ENCODE data around the gene DNAAF3.
"Not testable (repeated sequence)": the region's sequence is repeated elsewhere in the genome, so short reads cannot be mapped to it uniquely, and the experiment has no call there.

Gene DNAAF3

DNA sequence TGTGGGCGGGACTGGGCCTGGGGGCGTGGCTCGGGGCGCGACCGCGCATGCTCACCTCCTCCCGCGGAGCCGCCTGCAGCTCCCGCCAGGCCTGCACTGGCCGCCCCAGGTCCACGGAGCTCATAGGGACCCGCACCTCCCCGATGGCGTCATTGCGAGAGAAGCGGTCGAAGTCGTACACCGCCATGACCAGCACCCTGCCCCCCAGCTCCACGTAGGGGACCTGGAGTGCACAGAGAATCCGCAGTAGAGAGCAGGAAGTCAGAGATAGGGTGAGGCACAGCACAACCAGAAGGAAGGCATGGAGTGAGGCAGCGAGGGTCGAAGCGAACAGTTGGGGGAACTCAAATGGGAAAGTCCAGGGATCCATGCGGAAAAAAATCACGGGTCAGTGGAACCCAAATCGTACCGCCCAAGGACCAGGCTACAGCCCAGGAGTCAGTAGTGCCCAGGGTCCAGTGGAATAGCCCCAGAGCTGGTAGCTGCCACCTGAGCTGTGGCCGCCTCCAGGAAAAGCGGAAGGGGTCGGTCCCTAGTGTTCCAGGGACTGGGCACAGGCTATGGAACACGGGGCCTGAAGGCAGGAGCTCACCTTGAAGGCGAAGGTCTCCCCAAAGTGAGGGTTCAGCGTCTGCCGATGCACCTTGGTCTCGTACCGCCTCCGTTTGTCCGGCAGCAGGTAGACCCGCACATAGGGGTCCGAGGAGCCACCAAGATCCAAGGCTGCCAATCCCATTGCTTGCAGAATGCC lies 8.9 kb upstream of the DNAAF3 start:
- H3K27ac ChIP-seq (ENCODE audit: low read depth, low read length), result no peak overlapping the region
- no peaks in the 10 kb centered on the region for H3K36me3 ChIP-seq (ENCODE audit: control insufficient read depth, insufficient read depth, low read length)
- peak overlapping the region; percentile 77 for H3K4me3 ChIP-seq (ENCODE audit: low read depth, low read length)
- peaks cover 17% of the 10 kb centered on the region for H3K4me1 ChIP-seq (ENCODE audit: control insufficient read depth, insufficient read depth, low read length)
- no peaks in the 10 kb centered on the region for H3K9me3 ChIP-seq (ENCODE audit: control insufficient read depth, insufficient read depth, low read depth, low read length)
- H3K9ac ChIP-seq (ENCODE audit: low read length), result peak overlapping the region; percentile 38
- peaks cover 87% of the 10 kb centered on the region for H3K27me3 ChIP-seq (ENCODE audit: control insufficient read depth, insufficient read depth, low read length)

GRCh38 chr19:55174425-55175116 lies 8.2 kb upstream of the DNAAF3 start:
- Histone ChIP-seq H3K4me1 (ENCODE audit: control insufficient read depth, insufficient read depth, low read length) (peaks cover 17% of the 10 kb centered on the region), H3K36me3 (ENCODE audit: control insufficient read depth, insufficient read depth, low read length) (no peaks in the 10 kb centered on the region), H3K4me3 (ENCODE audit: low read depth, low read length) (peak overlapping the region; percentile 77), H3K9me3 (ENCODE audit: control insufficient read depth, insufficient read depth, low read depth, low read length) (no peaks in the 10 kb centered on the region), H3K27me3 (ENCODE audit: control insufficient read depth, insufficient read depth, low read length) (peaks cover 85% of the 10 kb centered on the region), H3K9ac (ENCODE audit: low read length) (no peak overlapping the region), H3K27ac (ENCODE audit: low read depth, low read length) (no peak overlapping the region)

DNA sequence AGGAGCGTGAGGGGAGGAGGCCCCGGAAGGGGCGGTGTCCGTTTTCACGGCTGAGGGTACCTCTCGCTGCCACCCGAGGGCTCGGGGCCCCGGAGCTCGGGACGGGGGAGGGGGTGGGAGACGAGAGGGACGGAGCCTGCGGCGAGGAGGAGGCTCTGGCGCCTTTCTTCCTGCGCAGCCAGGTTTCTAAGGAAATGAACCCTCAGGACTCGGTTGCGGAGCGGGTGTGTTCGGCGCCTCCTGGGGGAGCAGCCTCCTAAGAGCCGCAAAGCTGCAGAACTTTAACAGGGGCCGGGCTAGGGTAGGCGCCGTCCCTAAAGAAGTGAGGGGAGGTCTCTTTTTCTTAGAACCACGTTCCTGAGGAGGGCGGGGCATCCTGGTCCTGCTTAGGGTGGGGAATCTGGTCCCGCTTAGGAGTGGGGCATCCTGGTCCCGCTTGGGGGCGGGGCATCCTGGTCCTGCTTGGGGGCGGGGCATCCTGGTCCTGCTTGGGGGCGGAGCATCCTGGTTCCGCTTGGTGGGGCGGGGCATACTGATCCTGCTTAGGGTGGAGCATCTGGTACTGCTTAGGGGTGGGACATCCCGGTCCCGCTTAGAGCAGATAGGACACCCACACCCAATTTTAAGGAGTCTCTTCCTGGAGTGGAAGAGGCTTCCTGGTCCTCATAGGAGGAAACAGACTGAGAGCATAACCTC lies 7.4 kb upstream of the DNAAF3 start:
- peak overlapping the region; percentile 77 for H3K4me3 ChIP-seq (ENCODE audit: low read depth, low read length)
- H3K4me1 ChIP-seq (ENCODE audit: control insufficient read depth, insufficient read depth, low read length), result peaks cover 17% of the 10 kb centered on the region
- peaks cover 86% of the 10 kb centered on the region for H3K27me3 ChIP-seq (ENCODE audit: control insufficient read depth, insufficient read depth, low read length)
- H3K27ac ChIP-seq (ENCODE audit: low read depth, low read length), result no peak overlapping the region
- no peaks in the 10 kb centered on the region for H3K9me3 ChIP-seq (ENCODE audit: control insufficient read depth, insufficient read depth, low read depth, low read length)
- no peaks in the 10 kb centered on the region for H3K36me3 ChIP-seq (ENCODE audit: control insufficient read depth, insufficient read depth, low read length)
- no peak overlapping the region for H3K9ac ChIP-seq (ENCODE audit: low read length)

GRCh38 chr19:55173186-55173713 lies 6.8 kb upstream of the DNAAF3 start:
- Histone ChIP-seq H3K4me1 (ENCODE audit: control insufficient read depth, insufficient read depth, low read length) (peaks cover 17% of the 10 kb centered on the region), H3K27me3 (ENCODE audit: control insufficient read depth, insufficient read depth, low read length) (peaks cover 86% of the 10 kb centered on the region), H3K27ac (ENCODE audit: low read depth, low read length) (no peak overlapping the region), H3K9ac (ENCODE audit: low read length) (no peak overlapping the region), H3K36me3 (ENCODE audit: control insufficient read depth, insufficient read depth, low read length) (no peaks in the 10 kb centered on the region), H3K4me3 (ENCODE audit: low read depth, low read length) (peak overlapping the region; percentile 77), H3K9me3 (ENCODE audit: control insufficient read depth, insufficient read depth, low read depth, low read length) (no peaks in the 10 kb centered on the region)

- Histone ChIP-seq H3K9me3 (ENCODE audit: control insufficient read depth, insufficient read depth, low read depth, low read length) (no peaks in the 10 kb centered on the region), H3K4me3 (ENCODE audit: low read depth, low read length) (peak overlapping the region; percentile 77), H3K4me1 (ENCODE audit: control insufficient read depth, insufficient read depth, low read length) (peaks cover 17% of the 10 kb centered on the region), H3K9ac (ENCODE audit: low read length) (no peak overlapping the region), H3K27ac (ENCODE audit: low read depth, low read length) (no peak overlapping the region), H3K36me3 (ENCODE audit: control insufficient read depth, insufficient read depth, low read length) (no peaks in the 10 kb centered on the region), H3K27me3 (ENCODE audit: control insufficient read depth, insufficient read depth, low read length) (peaks cover 84% of the 10 kb centered on the region)
These were observed 6.3 kb upstream of the DNAAF3 start for GRCh38 chr19:55172741-55173140.

DNA sequence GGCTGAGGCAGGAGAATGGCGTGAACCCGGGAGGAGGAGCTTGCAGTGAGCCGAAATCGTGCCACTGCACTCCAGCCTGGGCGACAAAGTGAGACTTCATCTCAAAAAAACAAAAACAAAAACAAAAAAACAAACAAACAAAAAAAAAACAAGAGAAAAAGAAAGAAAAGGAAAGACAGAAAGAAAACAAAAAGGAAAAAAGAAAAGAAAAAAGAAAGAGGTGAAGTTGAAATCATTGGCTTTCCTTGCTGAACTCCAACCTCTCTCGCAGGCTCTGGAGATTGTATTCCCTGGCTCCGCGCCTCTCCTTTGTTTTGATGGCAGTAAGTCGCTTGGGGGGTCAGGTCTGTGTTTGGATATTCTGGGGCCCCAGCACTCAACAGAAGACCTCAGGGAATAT lies 5.9 kb upstream of the DNAAF3 start:
- not testable (repeated sequence) for H3K36me3 ChIP-seq (ENCODE audit: control insufficient read depth, insufficient read depth, low read length); H3K27ac ChIP-seq (ENCODE audit: low read depth, low read length); H3K9ac ChIP-seq (ENCODE audit: low read length); H3K9me3 ChIP-seq (ENCODE audit: control insufficient read depth, insufficient read depth, low read depth, low read length)
- peaks cover 84% of the 10 kb centered on the region for H3K27me3 ChIP-seq (ENCODE audit: control insufficient read depth, insufficient read depth, low read length)
- H3K4me3 ChIP-seq (ENCODE audit: low read depth, low read length), result peak overlapping the region; percentile 77
- H3K4me1 ChIP-seq (ENCODE audit: control insufficient read depth, insufficient read depth, low read length), result peaks cover 17% of the 10 kb centered on the region

- Histone ChIP-seq H3K4me3 (ENCODE audit: low read depth, low read length) (no peak overlapping the region), H3K27me3 (ENCODE audit: control insufficient read depth, insufficient read depth, low read length) (peaks cover 79% of the 10 kb centered on the region), H3K36me3 (ENCODE audit: control insufficient read depth, insufficient read depth, low read length) (no peaks in the 10 kb centered on the region), H3K9me3 (ENCODE audit: control insufficient read depth, insufficient read depth, low read depth, low read length) (no peaks in the 10 kb centered on the region), H3K27ac (ENCODE audit: low read depth, low read length) (no peak overlapping the region), H3K4me1 (ENCODE audit: control insufficient read depth, insufficient read depth, low read length) (peaks cover 12% of the 10 kb centered on the region; the same call in 1 of the 2 replicates), H3K9ac (ENCODE audit: low read length) (no peak overlapping the region)
These were observed 5.0 kb upstream of the DNAAF3 start for GRCh38 chr19:55171440-55171839.

GRCh38 chr19:55169136-55169535 lies 2.7 kb upstream of the DNAAF3 start:
- H3K4me1 ChIP-seq (ENCODE audit: control insufficient read depth, insufficient read depth, low read length), result peaks cover 7% of the 10 kb centered on the region; the same call in 1 of the 2 replicates
- H3K27ac ChIP-seq (ENCODE audit: low read depth, low read length), result no peak overlapping the region
- H3K9ac ChIP-seq (ENCODE audit: low read length), result no peak overlapping the region
- H3K36me3 ChIP-seq (ENCODE audit: control insufficient read depth, insufficient read depth, low read length), result no peaks in the 10 kb centered on the region
- no peaks in the 10 kb centered on the region for H3K9me3 ChIP-seq (ENCODE audit: control insufficient read depth, insufficient read depth, low read depth, low read length)
- H3K27me3 ChIP-seq (ENCODE audit: control insufficient read depth, insufficient read depth, low read length), result peaks cover 56% of the 10 kb centered on the region
- no peak overlapping the region for H3K4me3 ChIP-seq (ENCODE audit: low read depth, low read length)

DNA sequence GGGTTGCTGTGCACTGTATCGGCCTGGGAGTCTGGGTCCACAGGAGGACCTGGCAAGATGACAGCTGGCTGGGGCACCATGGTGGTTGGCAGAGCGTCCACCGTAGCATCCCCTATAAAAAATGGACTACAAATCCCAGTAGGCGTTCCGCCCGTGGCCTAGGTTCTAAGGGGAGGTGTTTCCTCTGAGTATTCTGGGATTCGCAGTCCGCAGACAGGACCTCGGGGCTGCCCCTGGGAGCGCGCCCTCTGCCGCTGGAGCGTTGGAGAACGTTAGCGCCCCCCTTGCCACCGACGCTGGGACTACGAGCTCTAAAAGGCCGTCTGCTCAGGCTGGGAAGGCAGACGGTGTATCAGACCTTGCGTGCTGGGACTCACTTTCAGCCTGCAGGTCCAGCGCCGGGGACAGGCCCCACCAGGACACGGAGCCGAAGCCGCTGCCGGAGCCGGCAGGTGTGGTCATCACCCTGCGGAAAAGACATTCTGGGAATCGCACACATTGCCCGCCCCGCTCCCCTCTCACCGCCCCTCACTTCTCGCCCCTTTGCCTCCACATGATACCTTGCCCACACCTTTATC lies 372 bp downstream of the DNAAF3 start:
- Histone ChIP-seq H3K4me1 (ENCODE audit: control insufficient read depth, insufficient read depth, low read length) (no peaks in the 10 kb centered on the region; the same call in 1 of the 2 replicates), H3K9ac (ENCODE audit: low read length) (no peak overlapping the region), H3K27me3 (ENCODE audit: control insufficient read depth, insufficient read depth, low read length) (peaks cover 50% of the 10 kb centered on the region), H3K9me3 (ENCODE audit: control insufficient read depth, insufficient read depth, low read depth, low read length) (no peaks in the 10 kb centered on the region), H3K36me3 (ENCODE audit: control insufficient read depth, insufficient read depth, low read length) (no peaks in the 10 kb centered on the region), H3K4me3 (ENCODE audit: low read depth, low read length) (peak overlapping the region; percentile 67), H3K27ac (ENCODE audit: low read depth, low read length) (no peak overlapping the region)

DNA sequence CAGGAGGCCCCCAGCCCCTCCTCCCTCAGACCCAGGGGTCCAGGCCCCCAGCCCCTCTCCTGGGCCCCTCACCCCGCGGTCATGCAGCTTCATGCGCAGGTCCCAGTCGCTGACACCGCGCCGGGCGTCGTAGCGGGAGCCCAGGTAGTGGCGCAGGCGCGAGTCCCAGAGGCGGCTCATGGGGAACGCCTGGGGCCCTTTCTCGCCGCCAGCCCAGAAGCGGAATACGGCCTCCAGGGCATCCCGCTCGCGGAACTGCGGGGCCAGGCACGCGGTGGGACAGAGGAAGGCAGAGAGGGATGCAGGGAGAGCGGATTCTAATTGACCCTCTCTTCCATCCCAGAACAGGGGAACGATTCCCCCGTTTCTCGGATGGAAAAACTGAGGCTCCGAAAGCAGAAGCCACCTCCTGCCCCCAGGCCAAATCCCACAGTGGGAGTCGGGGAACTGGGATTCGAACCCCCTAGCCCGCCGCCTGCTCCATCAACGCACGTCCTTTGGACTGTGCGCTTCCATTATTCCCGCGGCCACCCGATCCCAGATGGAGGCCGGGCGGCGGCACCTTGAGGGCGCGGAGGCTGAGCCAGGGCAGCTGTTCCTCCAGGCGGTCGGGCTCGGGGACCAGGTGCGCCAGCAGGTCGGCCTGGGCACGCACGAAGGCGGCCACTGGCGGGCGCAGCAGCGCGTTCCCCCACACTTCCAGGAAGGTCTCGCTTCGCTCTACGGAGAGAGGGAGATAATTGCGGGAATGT lies 4.7 kb downstream of the DNAAF3 start:
- no peak overlapping the region for H3K27ac ChIP-seq (ENCODE audit: low read depth, low read length)
- no peaks in the 10 kb centered on the region for H3K9me3 ChIP-seq (ENCODE audit: control insufficient read depth, insufficient read depth, low read depth, low read length)
- H3K27me3 ChIP-seq (ENCODE audit: control insufficient read depth, insufficient read depth, low read length), result peaks cover 31% of the 10 kb centered on the region
- H3K4me1 ChIP-seq (ENCODE audit: control insufficient read depth, insufficient read depth, low read length), result peaks cover 25% of the 10 kb centered on the region
- H3K36me3 ChIP-seq (ENCODE audit: control insufficient read depth, insufficient read depth, low read length), result no peaks in the 10 kb centered on the region
- H3K9ac ChIP-seq (ENCODE audit: low read length), result no peak overlapping the region
- H3K4me3 ChIP-seq (ENCODE audit: low read depth, low read length), result peak overlapping the region; percentile 60
